HCT116 (cell line): ENCODE results near the gene SLC22A23.

Source experiments
- CBX3 ChIP-seq: IDR thresholded peaks from 2 replicates; pipeline ENCODE4 v1.6.1; 2012; ENCODE audit warnings: low read depth
- EGR1 ChIP-seq: IDR thresholded peaks from 2 replicates; pipeline ENCODE4 v1.6.1; 2012; ENCODE audit warnings: low read depth
- EZH2 ChIP-seq: fragments of 200-600 bp; sonication (generic); IDR thresholded peaks from 2 replicates; pipeline ENCODE4 v1.6.1; 2017; ENCODE audit warnings: antibody characterized with exemption, mixed run types
- JUND ChIP-seq: IDR thresholded peaks from 2 replicates; pipeline ENCODE4 v1.6.1; 2012
- POLR2A ChIP-seq: IDR thresholded peaks from 2 replicates; pipeline ENCODE4 v1.7.0; 2011; ENCODE audit warnings: borderline replicate concordance; ENCODE audit not compliant: insufficient read depth, insufficient read length; ENCODE audit errors: extremely low read depth
- POLR2AphosphoS5 ChIP-seq: IDR thresholded peaks from 2 replicates; pipeline ENCODE4 v1.6.1; 2011; ENCODE audit warnings: mild to moderate bottlenecking, low read depth, low read length, moderate library complexity
- SP1 ChIP-seq: IDR thresholded peaks from 2 replicates; pipeline ENCODE4 v1.6.1; 2012; ENCODE audit warnings: low read depth
- TF ChIP-seq, protein P1 (sequence below), 3 experiments: fragments of 200-600 bp in 1 of 3; sonication (generic) in 1 of 3; IDR thresholded peaks in 2 of 3; conservative IDR thresholded peaks in 1 of 3; 2 replicates each; pipeline ENCODE4 v1.5.1; 2012 to 2017; ENCODE audit warnings: low read depth in 2 of 3, low read length in 2 of 3, antibody characterized with exemption in 1 of 3, borderline replicate concordance in 1 of 3, control low read depth in 1 of 3, mild to moderate bottlenecking in 1 of 3, mixed read lengths in 1 of 3, mixed run types in 1 of 3, moderate library complexity in 1 of 3; ENCODE audit not compliant: insufficient read depth in 1 of 3
- TF ChIP-seq, protein P2 (sequence below): IDR thresholded peaks from 2 replicates; pipeline ENCODE4 v1.6.1; 2012

GRCh38 chr6:3321042-3321441, 135.8 kb downstream of the SLC22A23 start:
- TF ChIP-seq, protein P1, sequence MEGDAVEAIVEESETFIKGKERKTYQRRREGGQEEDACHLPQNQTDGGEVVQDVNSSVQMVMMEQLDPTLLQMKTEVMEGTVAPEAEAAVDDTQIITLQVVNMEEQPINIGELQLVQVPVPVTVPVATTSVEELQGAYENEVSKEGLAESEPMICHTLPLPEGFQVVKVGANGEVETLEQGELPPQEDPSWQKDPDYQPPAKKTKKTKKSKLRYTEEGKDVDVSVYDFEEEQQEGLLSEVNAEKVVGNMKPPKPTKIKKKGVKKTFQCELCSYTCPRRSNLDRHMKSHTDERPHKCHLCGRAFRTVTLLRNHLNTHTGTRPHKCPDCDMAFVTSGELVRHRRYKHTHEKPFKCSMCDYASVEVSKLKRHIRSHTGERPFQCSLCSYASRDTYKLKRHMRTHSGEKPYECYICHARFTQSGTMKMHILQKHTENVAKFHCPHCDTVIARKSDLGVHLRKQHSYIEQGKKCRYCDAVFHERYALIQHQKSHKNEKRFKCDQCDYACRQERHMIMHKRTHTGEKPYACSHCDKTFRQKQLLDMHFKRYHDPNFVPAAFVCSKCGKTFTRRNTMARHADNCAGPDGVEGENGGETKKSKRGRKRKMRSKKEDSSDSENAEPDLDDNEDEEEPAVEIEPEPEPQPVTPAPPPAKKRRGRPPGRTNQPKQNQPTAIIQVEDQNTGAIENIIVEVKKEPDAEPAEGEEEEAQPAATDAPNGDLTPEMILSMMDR (IDR thresholded peaks at IDR 0.05 in 2 of 3, conservative IDR thresholded peaks at IDR 0.05 in 1 of 3; ENCODE audit: borderline replicate concordance in 1 of 3, insufficient read depth in 1 of 3, low read depth in 2 of 3, low read length in 2 of 3), result no peak
- TF ChIP-seq JUND, result no peak
- TF ChIP-seq SP1, result no peak
- TF ChIP-seq CBX3, result no peak
- no peak for TF ChIP-seq EGR1
- TF ChIP-seq EZH2, result no peak
- TF ChIP-seq POLR2A, result no peak
- TF ChIP-seq, protein P2, sequence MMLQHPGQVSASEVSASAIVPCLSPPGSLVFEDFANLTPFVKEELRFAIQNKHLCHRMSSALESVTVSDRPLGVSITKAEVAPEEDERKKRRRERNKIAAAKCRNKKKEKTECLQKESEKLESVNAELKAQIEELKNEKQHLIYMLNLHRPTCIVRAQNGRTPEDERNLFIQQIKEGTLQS, result no peak
- TF ChIP-seq POLR2AphosphoS5, result no peak
